HG02981 (cell line): ENCODE data around the gene DPP4.
A peak's percentile ranks its signal among the peaks of the same experiment; 100 is the strongest.
"Not testable (repeated sequence)": the region's sequence is repeated elsewhere in the genome, so short reads cannot be mapped to it uniquely, and the experiment has no call there.

Experiments used
- ATAC-seq: cut with Tn5 transposase; IDR thresholded peaks from one replicate; pipeline ENCODE4 v1.9.1; 2021; ENCODE audit warnings: mild to moderate bottlenecking, moderate library complexity; ENCODE audit not compliant: unreplicated experiment

DPP4 gene

GRCh38 chr2:161994761-161995520, 79.1 kb downstream of the DPP4 start:
- ATAC-seq, result no peak

GRCh38 chr2:161992531-161992930, 81.5 kb downstream of the DPP4 start:
- ATAC-seq, result peak; percentile 59

- ATAC-seq, result no peak
Observed at GRCh38 chr2:161991991-161992390, 82.0 kb downstream of the DPP4 start.

GRCh38 chr2:161990741-161991140, 83.3 kb downstream of the DPP4 start:
- ATAC-seq, result no peak

- no peak for ATAC-seq
Observed at GRCh38 chr2:161990036-161990435, 84.0 kb downstream of the DPP4 start.

GRCh38 chr2:161988589-161988988, 85.4 kb downstream of the DPP4 start:
- peak; percentile 68 for ATAC-seq

- ATAC-seq, result no peak
Observed at GRCh38 chr2:161987311-161987710, 86.7 kb downstream of the DPP4 start.

GRCh38 chr2:161983866-161984265, 90.1 kb downstream of the DPP4 start:
- no peak for ATAC-seq

- no peak for ATAC-seq
Observed at GRCh38 chr2:161983331-161983651, 90.7 kb downstream of the DPP4 start.

GRCh38 chr2:161982548-161983330, 91.3 kb downstream of the DPP4 start:
- no peak for ATAC-seq

- no peak for ATAC-seq
Observed at GRCh38 chr2:161981679-161982250, 92.2 kb downstream of the DPP4 start.

GRCh38 chr2:161980976-161981375, 93.0 kb downstream of the DPP4 start:
- ATAC-seq, result no peak

GRCh38 chr2:161979490-161979889, 94.5 kb downstream of the DPP4 start:
- no peak for ATAC-seq

GRCh38 chr2:161977926-161978325, 96.1 kb downstream of the DPP4 start:
- not testable (repeated sequence) for ATAC-seq

GRCh38 chr2:161976917-161977316, 97.1 kb downstream of the DPP4 start:
- ATAC-seq, result no peak

GRCh38 chr2:161976295-161976694, 97.7 kb downstream of the DPP4 start:
- no peak for ATAC-seq

- no peak for ATAC-seq
Observed at GRCh38 chr2:161975813-161976160, 98.2 kb downstream of the DPP4 start.

GRCh38 chr2:161975062-161975812, 98.8 kb downstream of the DPP4 start:
- no peak for ATAC-seq

GRCh38 chr2:161974461-161974860, 99.6 kb downstream of the DPP4 start:
- ATAC-seq, result no peak

- ATAC-seq, result no peak
Observed at GRCh38 chr2:161972866-161973265, 101.1 kb downstream of the DPP4 start.

GRCh38 chr2:161972232-161972631, 101.8 kb downstream of the DPP4 start:
- ATAC-seq, result no peak
